ENCODE results near the gene OR6T1.

DNA sequence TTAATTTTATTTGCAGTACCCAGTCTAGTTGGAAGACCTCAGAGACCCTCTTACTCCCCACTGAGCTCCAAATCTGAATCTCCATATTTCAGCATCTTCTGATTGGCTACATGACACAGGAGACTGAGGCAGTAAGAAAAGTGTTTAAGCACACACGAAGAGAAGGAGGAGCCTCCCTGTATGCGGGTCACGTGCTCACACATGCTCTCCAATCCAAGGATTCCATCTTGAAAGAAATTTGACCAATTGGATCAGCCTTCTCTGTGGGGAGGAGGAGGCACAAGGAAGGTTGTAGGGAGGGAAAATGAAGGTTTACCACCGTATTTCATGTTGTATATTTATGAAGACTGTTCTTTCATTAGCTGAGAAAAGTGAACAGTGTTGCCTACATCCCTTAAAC is 1.2 kb downstream of the OR6T1 start:
- TF ChIP-seq POLR2A (IDR thresholded peaks at IDR 0.05) (no peak), POLR2AphosphoS5 (IDR thresholded peaks at IDR 0.05) (no peak)
- TF ChIP-seq, protein P1, sequence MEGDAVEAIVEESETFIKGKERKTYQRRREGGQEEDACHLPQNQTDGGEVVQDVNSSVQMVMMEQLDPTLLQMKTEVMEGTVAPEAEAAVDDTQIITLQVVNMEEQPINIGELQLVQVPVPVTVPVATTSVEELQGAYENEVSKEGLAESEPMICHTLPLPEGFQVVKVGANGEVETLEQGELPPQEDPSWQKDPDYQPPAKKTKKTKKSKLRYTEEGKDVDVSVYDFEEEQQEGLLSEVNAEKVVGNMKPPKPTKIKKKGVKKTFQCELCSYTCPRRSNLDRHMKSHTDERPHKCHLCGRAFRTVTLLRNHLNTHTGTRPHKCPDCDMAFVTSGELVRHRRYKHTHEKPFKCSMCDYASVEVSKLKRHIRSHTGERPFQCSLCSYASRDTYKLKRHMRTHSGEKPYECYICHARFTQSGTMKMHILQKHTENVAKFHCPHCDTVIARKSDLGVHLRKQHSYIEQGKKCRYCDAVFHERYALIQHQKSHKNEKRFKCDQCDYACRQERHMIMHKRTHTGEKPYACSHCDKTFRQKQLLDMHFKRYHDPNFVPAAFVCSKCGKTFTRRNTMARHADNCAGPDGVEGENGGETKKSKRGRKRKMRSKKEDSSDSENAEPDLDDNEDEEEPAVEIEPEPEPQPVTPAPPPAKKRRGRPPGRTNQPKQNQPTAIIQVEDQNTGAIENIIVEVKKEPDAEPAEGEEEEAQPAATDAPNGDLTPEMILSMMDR (IDR thresholded peaks at IDR 0.05), result no peak
